Karpas-422 (cell line): ENCODE measurements around the gene NUDCD3. TPM values are rescaled to one million over a fixed set of nuclear protein-coding genes. Genes with fewer than 3 reads are reported as not detected.
"Not testable (repeated sequence)": the region's sequence is repeated elsewhere in the genome, so short reads cannot be mapped to it uniquely, and the experiment has no call there.

Source experiments
- DNase-seq: peaks from one replicate; pipeline ENCODE4 v3.0.0-alpha.2; 2015
- H2AFZ ChIP-seq: fragments of 200-600 bp; sonication (generic); 2 replicates; pipeline ENCODE4 v1.6.1; 2014; ENCODE audit warnings: antibody characterized with exemption, low read length, mixed read lengths
- H3K27ac ChIP-seq: fragments of 200-600 bp; sonication (generic); 2 replicates; pipeline ENCODE4 v1.5.1; 2014; ENCODE audit warnings: mild to moderate bottlenecking, low read length, moderate library complexity
- H3K27me3 ChIP-seq: fragments of 200-600 bp; sonication (generic); 2 replicates; pipeline ENCODE4 v1.6.1; 2014; ENCODE audit warnings: low read length, mixed read lengths
- H3K36me3 ChIP-seq: fragments of 200-600 bp; sonication (generic); 2 replicates; pipeline ENCODE4 v1.6.1; 2014; ENCODE audit warnings: low read length, mixed read lengths; ENCODE audit not compliant: insufficient read depth
- H3K4me1 ChIP-seq: fragments of 200-600 bp; sonication (generic); 2 replicates; pipeline ENCODE4 v1.6.1; 2014; ENCODE audit warnings: mild to moderate bottlenecking, low read length, mixed read lengths
- H3K4me2 ChIP-seq: fragments of 200-600 bp; sonication (generic); 2 replicates; pipeline ENCODE4 v1.6.1; 2014; ENCODE audit warnings: low read length, low read depth, mild to moderate bottlenecking; ENCODE audit not compliant: poor library complexity, severe bottlenecking
- H3K4me3 ChIP-seq: fragments of 200-600 bp; sonication (generic); 2 replicates; pipeline ENCODE4 v1.5.1; 2014; ENCODE audit warnings: mild to moderate bottlenecking, antibody characterized with exemption, low read length, mixed read lengths
- H3K79me2 ChIP-seq: fragments of 200-600 bp; sonication (generic); 2 replicates; pipeline ENCODE4 v1.6.1; 2014; ENCODE audit warnings: mild to moderate bottlenecking, low read length, mixed read lengths
- H3K9ac ChIP-seq: fragments of 200-600 bp; sonication (generic); 2 replicates; pipeline ENCODE4 v1.6.0; 2014; ENCODE audit warnings: low read length
- H3K9me2 ChIP-seq: fragments of 200-600 bp; sonication (generic), shearing (Covaris generic); replicated peaks from 2 replicates; pipeline ENCODE4 v1.6.0; 2014; ENCODE audit warnings: mild to moderate bottlenecking, low read length, moderate library complexity; ENCODE audit not compliant: insufficient read depth
- H3K9me3 ChIP-seq: fragments of 300-700, 200-600 bp; sonication (generic); 2 replicates; pipeline ENCODE4 v1.6.1; 2014; ENCODE audit warnings: low read length, mixed read lengths
- H4K20me1 ChIP-seq: fragments of 200-600 bp; sonication (generic); 2 replicates; pipeline ENCODE4 v1.6.1; 2014; ENCODE audit warnings: mild to moderate bottlenecking, antibody characterized with exemption, low read length, low read depth; ENCODE audit not compliant: insufficient read depth
- total RNA-seq: library from RNA; depleted of rRNA; stranded (reverse); fragments of >200 nt; shearing (Covaris generic); gene quantifications from 2 replicates; pipeline ENCODE4 v1.2.3, GENCODE V29; 2014; ENCODE audit warnings: low replicate concordance

Gene NUDCD3
- total RNA-seq, 1 experiment from 2014 or later = 56.1 TPM

DNA sequence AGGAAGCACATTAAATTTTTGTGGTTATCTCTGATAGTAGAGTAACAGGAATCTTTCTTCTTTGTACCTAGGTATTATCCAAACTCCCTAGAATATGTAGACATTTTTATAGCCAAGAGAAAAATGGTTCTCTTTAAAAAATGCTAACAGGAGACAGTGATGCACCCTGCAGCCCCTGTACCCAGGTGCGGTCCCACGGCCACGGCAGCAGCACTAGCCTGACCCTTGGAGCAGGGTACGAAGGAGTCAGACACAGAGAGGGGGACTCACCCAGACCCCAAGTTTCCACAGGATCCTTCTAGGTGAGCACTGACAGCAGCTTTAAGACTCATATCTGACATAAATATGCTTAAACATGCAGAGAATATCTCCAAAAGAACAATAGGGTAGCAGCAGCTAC lies 60.4 kb downstream of the NUDCD3 start:
- Histone ChIP-seq H3K27ac (peak overlapping the region; percentile 90), H3K9ac (no peak overlapping the region), H3K4me1 (peaks cover 55% of the 10 kb centered on the region), H3K79me2 (peaks cover 91% of the 10 kb centered on the region), H3K9me3 (no peaks in the 10 kb centered on the region), H2AFZ (no peak overlapping the region), H3K4me3 (no peak overlapping the region), H3K36me3 (peaks cover 20% of the 10 kb centered on the region), H3K9me2 (no peaks in the 10 kb centered on the region), H3K27me3 (no peaks in the 10 kb centered on the region), H4K20me1 (no peaks in the 10 kb centered on the region), H3K4me2 (peak overlapping the region; percentile 41)
- no peak for DNase-seq

- H3K4me2 ChIP-seq, H2AFZ ChIP-seq, H3K9ac ChIP-seq, H3K4me3 ChIP-seq, H3K27ac ChIP-seq, DNase-seq, H3K9me3 ChIP-seq, H3K27me3 ChIP-seq, H4K20me1 ChIP-seq, H3K9me2 ChIP-seq: not testable (repeated sequence)
- Histone ChIP-seq H3K4me1 (peaks cover 12% of the 10 kb centered on the region), H3K36me3 (peaks cover 20% of the 10 kb centered on the region), H3K79me2 (peaks cover 73% of the 10 kb centered on the region)
Observed at GRCh38 chr7:44424762-44425161, 65.7 kb downstream of the NUDCD3 start.

GRCh38 chr7:44416941-44417340 lies 73.5 kb downstream of the NUDCD3 start:
- Histone ChIP-seq H3K79me2 (peaks cover 84% of the 10 kb centered on the region), H4K20me1 (no peaks in the 10 kb centered on the region), H3K4me1 (peaks cover 8% of the 10 kb centered on the region), H3K4me2 (no peak overlapping the region), H2AFZ (no peak overlapping the region), H3K9me2 (no peaks in the 10 kb centered on the region), H3K27ac (no peak overlapping the region), H3K9me3 (no peaks in the 10 kb centered on the region), H3K27me3 (no peaks in the 10 kb centered on the region), H3K4me3 (no peak overlapping the region), H3K36me3 (peaks cover 18% of the 10 kb centered on the region), H3K9ac (no peak overlapping the region)
- DNase-seq = no peak

DNA sequence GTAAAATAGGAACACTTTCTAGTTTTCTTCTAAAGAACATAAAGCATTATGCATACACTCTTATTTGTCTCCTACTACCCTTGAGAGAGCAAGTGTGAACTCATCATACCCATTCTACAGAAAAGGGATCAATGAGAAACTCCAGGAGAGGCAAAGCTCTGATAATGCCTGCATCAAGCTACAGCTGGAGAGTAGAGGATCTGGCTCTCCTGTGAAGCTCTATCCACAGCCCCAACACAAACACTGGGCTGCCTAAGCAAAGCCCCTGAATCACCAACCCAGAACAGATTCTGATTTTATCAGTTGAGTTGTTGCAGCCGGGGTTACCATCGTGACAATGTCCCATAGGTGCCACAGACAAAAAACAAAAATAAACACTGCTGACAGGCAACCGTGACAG lies 74.9 kb downstream of the NUDCD3 start:
- H3K4me2 ChIP-seq = no peak overlapping the region
- H3K4me3 ChIP-seq = no peak overlapping the region
- H3K27ac ChIP-seq = no peak overlapping the region
- no peak overlapping the region for H2AFZ ChIP-seq
- H3K9ac ChIP-seq = no peak overlapping the region
- no peak for DNase-seq
- H3K9me2 ChIP-seq = no peaks in the 10 kb centered on the region
- H3K36me3 ChIP-seq = peaks cover 27% of the 10 kb centered on the region
- no peaks in the 10 kb centered on the region for H3K27me3 ChIP-seq
- peaks cover 6% of the 10 kb centered on the region for H3K4me1 ChIP-seq
- H4K20me1 ChIP-seq = no peaks in the 10 kb centered on the region
- peaks cover 92% of the 10 kb centered on the region for H3K79me2 ChIP-seq
- no peaks in the 10 kb centered on the region for H3K9me3 ChIP-seq

DNA sequence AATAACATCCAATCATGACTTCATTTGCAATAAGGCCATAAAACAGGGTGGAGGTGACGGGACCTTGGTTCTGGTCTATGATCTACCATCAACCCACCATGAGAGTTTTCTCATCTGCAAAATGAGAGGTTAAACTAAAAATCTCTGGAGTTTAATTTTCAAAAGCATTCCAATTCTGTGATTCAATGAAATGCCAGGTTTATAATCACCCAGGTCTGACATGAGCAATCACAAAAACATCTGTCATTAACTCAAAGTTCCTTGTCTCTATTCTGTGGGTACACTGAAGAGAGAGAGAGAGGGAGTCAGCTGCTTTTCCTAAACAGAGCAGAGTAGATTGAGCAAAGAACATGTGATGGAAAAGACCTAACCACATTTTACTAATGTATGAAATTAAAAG lies 75.4 kb downstream of the NUDCD3 start:
- no peak overlapping the region for H3K27ac ChIP-seq
- no peaks in the 10 kb centered on the region for H3K9me2 ChIP-seq
- peaks cover under 1% of the 10 kb centered on the region for H3K4me1 ChIP-seq
- H3K36me3 ChIP-seq = peaks cover 27% of the 10 kb centered on the region
- no peaks in the 10 kb centered on the region for H3K9me3 ChIP-seq
- H4K20me1 ChIP-seq = no peaks in the 10 kb centered on the region
- H3K4me2 ChIP-seq = no peak overlapping the region
- H3K79me2 ChIP-seq = peaks cover 89% of the 10 kb centered on the region
- no peak overlapping the region for H3K9ac ChIP-seq
- DNase-seq = no peak
- H3K27me3 ChIP-seq = no peaks in the 10 kb centered on the region
- H3K4me3 ChIP-seq = no peak overlapping the region
- H2AFZ ChIP-seq = no peak overlapping the region

- Histone ChIP-seq H3K27me3 (no peaks in the 10 kb centered on the region), H3K36me3 (peaks cover 27% of the 10 kb centered on the region), H3K79me2 (peaks cover 89% of the 10 kb centered on the region), H2AFZ (no peak overlapping the region), H3K9me2 (no peaks in the 10 kb centered on the region), H3K4me3 (no peak overlapping the region), H3K27ac (no peak overlapping the region), H3K9me3 (no peaks in the 10 kb centered on the region), H3K9ac (no peak overlapping the region), H3K4me1 (no peaks in the 10 kb centered on the region), H4K20me1 (no peaks in the 10 kb centered on the region), H3K4me2 (no peak overlapping the region)
- DNase-seq = no peak
Observed at GRCh38 chr7:44411306-44411705, 79.2 kb downstream of the NUDCD3 start.

DNA sequence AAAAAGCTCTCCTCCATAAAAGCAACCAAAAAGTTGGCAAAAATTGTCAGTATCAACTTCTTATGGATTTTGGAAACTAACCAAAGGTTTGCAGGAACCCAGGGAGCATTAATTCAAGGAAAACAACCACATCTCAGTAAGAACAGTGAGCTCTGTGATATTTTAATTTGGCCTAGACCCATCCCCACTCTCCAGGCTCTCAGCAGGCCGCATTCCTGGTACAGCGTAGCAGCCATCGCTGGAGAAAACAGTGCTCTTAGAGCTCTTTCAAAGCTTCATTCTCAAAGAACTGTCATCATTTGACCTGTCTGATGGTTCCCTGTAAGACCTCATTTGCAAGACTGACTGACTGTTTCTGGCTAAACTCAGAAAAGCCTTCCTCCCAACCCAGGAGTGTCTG lies 81.9 kb downstream of the NUDCD3 start:
- Histone ChIP-seq H3K4me2 (no peak overlapping the region), H3K27ac (no peak overlapping the region), H3K4me3 (no peak overlapping the region), H4K20me1 (no peaks in the 10 kb centered on the region), H3K27me3 (no peaks in the 10 kb centered on the region), H3K79me2 (peaks cover 83% of the 10 kb centered on the region), H3K9me2 (no peaks in the 10 kb centered on the region), H2AFZ (no peak overlapping the region), H3K4me1 (no peaks in the 10 kb centered on the region), H3K9me3 (no peaks in the 10 kb centered on the region), H3K9ac (no peak overlapping the region), H3K36me3 (peaks cover 21% of the 10 kb centered on the region)
- DNase-seq = no peak

GRCh38 chr7:44403775-44404174 lies 86.7 kb downstream of the NUDCD3 start:
- Histone ChIP-seq H2AFZ (no peak overlapping the region), H3K36me3 (peaks cover 4% of the 10 kb centered on the region; the same call in 1 of the 2 replicates), H3K4me1 (peaks cover 8% of the 10 kb centered on the region), H3K4me2 (no peak overlapping the region), H3K4me3 (no peak overlapping the region), H4K20me1 (no peaks in the 10 kb centered on the region), H3K79me2 (peaks cover 66% of the 10 kb centered on the region), H3K27ac (no peak overlapping the region), H3K9ac (no peak overlapping the region), H3K27me3 (no peaks in the 10 kb centered on the region), H3K9me2 (no peaks in the 10 kb centered on the region), H3K9me3 (no peaks in the 10 kb centered on the region)
- no peak for DNase-seq
